Lung microvascular endothelial cell (primary cell): ENCODE results near the gene GADD45GIP1. TPM values are rescaled to one million over a fixed set of nuclear protein-coding genes. Genes with fewer than 3 reads are reported as not detected.
"Not testable (repeated sequence)": the region's sequence is repeated elsewhere in the genome, so short reads cannot be mapped to it uniquely, and the experiment has no call there.

Source experiments
- DNase-seq, 2 donors: peaks; one replicate each; pipeline versions ENCODE4 v3.0.0 to v3.0.0-alpha.2; 2010; ENCODE audit warnings: low read depth in 2 of 2
- total RNA-seq: library from RNA; depleted of rRNA; stranded (reverse); fragments of >200 nt; gene quantifications from 2 replicates; pipeline ENCODE4 v1.2.1, GENCODE V29; 2014

Gene GADD45GIP1
- total RNA-seq, 1 donor from 2014 or later: 18.5 TPM

- no peak for DNase-seq
These were observed 2.5 kb upstream of the GADD45GIP1 start for GRCh38 chr19:12959481-12959880.

- DNase-seq: not testable (repeated sequence)
These were observed 448 bp upstream of the GADD45GIP1 start for GRCh38 chr19:12957389-12957952.

DNA sequence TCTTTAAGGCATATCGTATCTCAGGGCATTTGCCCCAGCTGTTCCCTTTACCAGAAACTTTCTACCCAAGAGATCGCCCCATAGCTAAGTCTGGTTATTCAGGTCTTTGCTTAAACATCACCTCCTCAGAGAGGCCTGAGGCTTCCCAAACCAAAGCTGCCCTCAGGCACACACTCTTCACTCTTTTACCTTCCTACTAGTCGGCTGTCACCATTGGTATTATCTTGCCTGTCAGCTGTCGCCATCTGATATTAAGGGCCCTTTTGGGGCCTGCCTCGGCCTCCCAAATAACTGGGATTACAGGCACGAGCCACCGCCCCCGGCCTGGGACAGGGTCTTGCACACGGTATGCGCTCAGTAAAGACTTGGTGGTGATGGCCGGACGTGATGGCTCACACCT lies 1.0 kb downstream of the GADD45GIP1 start:
- DNase-seq: no peak

GRCh38 chr19:12955575-12955974 lies 1.4 kb downstream of the GADD45GIP1 start:
- DNase-seq: not testable (repeated sequence)

GRCh38 chr19:12954612-12954962 lies 2.4 kb downstream of the GADD45GIP1 start:
- DNase-seq: no peak

- DNase-seq: no peak
These were observed 3.0 kb downstream of the GADD45GIP1 start for GRCh38 chr19:12953799-12954611.

DNA sequence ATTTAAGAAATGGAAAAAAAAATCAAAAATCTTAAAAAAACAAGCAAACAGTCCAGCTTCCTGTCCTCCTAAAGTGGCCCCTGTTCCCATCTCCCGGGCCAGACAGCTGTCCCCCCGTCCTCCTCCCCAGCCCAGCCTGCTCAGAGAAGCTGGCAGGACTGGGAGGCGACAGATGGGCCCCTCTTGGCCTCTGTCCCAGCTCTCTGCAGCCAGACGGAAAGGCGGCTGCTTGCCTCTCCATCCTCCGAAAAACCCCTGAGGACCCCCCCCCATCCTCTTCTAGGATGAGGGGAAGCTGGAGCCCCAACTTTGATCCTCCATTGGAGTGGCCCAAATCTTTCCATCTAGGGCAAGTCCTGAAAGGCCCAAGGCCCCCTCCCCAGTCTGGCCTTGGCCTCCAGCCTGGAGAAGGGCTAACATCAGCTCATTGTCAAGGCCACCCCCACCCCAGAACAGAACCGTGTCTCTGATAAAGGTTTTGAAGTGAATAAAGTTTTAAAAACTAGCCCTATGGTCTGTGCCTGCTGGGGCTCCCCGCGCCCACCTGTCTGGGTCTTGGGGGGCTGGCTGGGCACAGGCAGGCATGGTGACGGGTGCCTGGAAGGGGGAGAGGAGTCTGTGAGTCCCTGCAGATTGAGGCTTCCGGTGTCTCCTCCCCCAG lies 3.8 kb downstream of the GADD45GIP1 start:
- peak in 1 of 2 donors; percentile 61 for DNase-seq

- peak; percentile 88 to 90 for DNase-seq
These were observed 4.4 kb downstream of the GADD45GIP1 start for GRCh38 chr19:12952488-12953137.

GRCh38 chr19:12952050-12952449 lies 5.0 kb downstream of the GADD45GIP1 start:
- DNase-seq: not testable (repeated sequence)

DNA sequence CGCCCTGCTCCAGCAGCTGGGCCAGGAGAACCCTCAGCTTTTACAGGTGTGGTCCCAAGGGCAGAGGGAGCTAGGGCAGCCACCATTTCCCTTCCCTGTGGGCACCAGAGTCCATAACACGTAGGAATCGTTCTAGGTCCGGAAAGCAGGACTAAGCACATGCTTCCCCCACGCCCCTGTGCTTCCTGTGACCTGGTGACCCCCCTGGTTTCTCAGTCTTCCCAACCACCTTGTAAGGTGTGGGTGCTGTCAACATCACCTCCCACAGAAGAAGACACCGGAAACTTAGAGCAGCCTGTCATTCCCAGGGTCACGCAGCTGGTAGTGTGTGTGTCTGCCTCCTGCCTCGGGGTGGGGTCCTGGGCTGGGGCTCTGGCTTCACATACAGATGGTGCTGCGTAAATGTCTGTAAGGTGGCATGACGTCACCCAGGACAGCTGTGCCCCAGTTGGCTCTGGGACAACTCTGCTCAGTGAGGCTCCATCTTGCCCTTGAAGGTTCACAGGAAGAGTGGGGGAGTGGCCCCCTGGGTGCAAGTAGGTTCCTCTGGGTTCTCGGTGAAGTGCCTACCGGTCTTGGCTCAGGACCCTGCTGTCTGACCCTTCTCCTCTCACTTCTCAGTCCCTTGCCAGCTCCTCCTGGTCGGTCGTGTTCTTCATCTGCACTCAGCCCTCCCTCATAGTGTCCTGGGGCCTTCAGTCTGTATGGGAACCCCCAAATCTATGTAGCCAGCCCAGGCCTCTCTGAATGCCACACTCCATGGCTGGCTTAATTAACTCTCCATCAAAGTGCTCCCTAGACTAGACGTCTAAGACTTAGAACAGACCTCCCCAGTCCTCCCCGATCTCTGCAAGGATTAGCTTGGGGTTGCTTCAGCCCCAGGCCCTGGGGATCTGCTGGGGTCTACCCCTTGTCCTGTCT lies 7.4 kb downstream of the GADD45GIP1 start:
- DNase-seq: no peak

- DNase-seq: no peak
These were observed 8.2 kb downstream of the GADD45GIP1 start for GRCh38 chr19:12948612-12949362.

DNA sequence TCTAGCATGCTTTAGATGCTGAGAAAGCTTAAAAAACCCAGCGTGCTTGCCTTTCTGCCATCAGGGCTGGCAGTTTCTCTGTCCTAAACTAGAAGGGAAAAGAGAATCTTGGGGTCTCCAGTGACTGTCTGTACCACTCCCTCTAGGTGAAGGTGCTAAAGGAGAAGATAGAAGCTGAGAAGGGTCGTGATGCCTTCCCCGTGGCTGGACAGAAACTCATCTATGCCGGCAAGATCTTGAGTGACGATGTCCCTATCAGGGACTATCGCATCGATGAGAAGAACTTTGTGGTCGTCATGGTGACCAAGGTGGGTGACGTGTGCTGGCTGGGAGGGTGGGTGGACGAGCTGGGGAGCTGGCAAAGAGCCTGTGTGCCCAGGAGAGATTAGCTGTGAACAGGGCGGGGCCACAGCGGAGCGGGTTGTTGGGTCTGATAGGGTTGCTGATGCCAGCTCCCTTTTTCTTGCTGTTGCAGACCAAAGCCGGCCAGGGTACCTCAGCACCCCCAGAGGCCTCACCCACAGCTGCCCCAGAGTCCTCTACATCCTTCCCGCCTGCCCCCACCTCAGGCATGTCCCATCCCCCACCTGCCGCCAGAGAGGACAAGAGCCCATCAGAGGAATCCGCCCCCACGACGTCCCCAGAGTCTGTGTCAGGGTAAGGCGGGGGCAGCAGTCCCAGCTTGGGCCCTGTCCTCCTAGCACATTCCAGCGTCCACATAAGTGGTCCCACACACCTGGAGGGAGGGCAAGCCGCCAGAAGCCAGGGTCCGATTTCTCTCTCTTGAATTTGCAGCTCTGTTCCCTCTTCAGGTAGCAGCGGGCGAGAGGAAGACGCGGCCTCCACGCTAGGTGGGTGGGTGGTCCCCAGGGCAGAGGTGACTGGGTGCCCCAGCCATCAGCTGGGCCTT lies 9.1 kb downstream of the GADD45GIP1 start:
- DNase-seq: no peak

DNA sequence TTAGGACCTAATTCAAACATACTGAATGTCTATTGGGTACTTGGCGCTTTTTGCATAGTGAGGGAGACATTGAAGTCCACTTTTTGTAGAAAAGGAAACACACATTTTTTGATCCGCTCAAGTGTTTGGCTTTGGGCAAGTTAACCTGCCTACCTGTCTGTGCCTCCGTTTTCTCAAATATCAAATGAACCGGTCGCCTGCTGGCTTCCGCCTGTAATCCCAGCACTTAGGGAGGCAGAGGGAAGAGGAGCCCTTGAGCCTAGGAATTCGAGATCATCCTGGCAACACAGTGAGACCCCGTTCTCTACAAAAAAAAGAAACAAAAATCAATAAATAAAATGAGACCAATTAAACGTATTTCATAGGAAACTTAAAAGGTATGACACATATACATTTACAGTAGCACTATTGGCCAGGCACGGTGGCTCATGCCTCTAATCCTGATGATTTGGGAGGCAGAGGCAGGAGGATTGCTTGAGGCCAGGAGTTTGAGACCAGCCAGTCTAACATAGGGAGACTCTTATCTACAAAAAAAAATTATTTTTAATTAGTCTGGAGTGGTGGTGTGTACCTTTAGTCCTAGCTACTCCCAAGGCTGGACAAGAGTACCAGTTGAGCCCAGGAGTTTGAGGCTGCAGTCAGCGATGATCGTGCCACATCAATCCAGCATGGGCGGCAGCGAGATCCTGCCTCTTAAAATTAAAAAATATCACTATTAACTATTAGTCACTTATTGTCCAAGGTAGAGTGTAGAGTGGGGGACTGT lies 10.1 kb downstream of the GADD45GIP1 start:
- no peak for DNase-seq

GRCh38 chr19:12946092-12946721 lies 10.8 kb downstream of the GADD45GIP1 start:
- peak; percentile 88 for DNase-seq

DNA sequence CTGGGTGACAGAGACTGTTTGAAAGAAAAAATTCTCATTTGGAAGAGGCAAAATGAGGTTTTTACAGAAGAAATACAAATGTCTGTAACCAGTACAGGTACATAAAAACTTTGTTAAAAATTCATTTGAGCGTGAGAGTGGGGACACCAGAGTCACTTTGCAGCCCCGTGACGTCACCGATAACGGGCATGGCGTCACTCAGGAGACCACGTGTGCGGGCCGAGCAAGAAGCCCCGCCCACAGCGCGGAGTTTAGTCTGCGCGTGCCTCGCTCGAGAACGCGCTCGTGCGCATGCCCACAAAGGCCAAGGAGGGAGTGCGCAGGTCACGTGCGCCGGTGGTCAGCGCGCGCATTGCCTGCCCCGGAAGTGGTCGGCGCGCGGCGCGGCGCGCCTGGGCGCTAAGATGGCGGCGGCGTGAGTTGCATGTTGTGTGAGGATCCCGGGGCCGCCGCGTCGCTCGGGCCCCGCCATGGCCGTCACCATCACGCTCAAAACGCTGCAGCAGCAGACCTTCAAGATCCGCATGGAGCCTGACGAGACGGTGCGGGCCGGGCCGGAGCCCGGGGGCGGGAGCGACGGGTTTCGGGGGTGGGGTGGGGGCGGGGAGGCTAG lies 11.4 kb downstream of the GADD45GIP1 start, which contains the start of gene RAD23A:
Gene RAD23A, plus strand, starts transcription at position 384 of the 613 bp plus-strand sequence. Its CDS starts 87 bp downstream, at position 471.
- DNase-seq: peak; percentile 99

GRCh38 chr19:12944104-12944674 lies 12.8 kb downstream of the GADD45GIP1 start:
- DNase-seq: no peak

DNA sequence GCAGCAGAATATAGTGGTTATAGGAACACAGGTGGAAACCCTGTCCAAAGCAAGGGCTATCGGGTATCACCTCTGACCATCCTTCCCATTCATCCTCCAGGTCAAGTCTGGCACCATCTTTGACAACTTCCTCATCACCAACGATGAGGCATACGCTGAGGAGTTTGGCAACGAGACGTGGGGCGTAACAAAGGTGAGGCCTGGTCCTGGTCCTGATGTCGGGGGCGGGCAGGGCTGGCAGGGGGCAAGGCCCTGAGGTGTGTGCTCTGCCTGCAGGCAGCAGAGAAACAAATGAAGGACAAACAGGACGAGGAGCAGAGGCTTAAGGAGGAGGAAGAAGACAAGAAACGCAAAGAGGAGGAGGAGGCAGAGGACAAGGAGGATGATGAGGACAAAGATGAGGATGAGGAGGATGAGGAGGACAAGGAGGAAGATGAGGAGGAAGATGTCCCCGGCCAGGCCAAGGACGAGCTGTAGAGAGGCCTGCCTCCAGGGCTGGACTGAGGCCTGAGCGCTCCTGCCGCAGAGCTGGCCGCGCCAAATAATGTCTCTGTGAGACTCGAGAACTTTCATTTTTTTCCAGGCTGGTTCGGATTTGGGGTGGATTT lies 13.5 kb downstream of the GADD45GIP1 start:
- no peak for DNase-seq
